OCI-LY7 (cell line): ENCODE data around the gene PGM3.

Experiments used
- EZH2phosphoT487 ChIP-seq: fragments of 200-600 bp; sonication (generic); IDR thresholded peaks from 2 replicates; pipeline ENCODE4 v1.6.1; 2018; ENCODE audit warnings: low read depth, borderline replicate concordance, mild to moderate bottlenecking, mixed run types, antibody characterized with exemption, low read length, moderate library complexity, mixed read lengths
- TF ChIP-seq, protein P1 (sequence below): fragments of 200-600 bp; sonication (generic); conservative IDR thresholded peaks from 2 replicates; pipeline ENCODE4 v1.5.1; 2014; ENCODE audit warnings: mild to moderate bottlenecking, antibody characterized with exemption, low read length, moderate library complexity, mixed read lengths

DNA sequence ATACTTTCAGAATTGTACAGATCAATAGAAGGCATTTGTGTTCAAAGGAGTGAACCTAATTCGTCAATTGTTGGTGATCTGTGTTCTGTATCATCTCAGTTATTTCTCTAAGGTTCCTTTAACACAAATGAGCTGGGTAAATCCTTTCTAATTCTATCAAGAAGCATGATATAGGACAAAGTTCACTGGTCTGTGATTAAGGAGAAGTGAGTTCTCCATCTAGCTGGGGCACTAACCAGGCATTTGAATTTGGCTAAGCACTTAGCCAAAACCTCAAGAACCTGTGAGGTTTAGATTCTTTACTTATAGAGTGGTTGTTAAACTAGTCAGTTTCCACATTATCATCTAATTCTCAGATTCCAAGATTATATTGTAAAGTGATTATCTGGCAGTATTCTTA, 75.3 kb downstream of the PGM3 start:
- no peak for TF ChIP-seq EZH2phosphoT487
- TF ChIP-seq, protein P1, sequence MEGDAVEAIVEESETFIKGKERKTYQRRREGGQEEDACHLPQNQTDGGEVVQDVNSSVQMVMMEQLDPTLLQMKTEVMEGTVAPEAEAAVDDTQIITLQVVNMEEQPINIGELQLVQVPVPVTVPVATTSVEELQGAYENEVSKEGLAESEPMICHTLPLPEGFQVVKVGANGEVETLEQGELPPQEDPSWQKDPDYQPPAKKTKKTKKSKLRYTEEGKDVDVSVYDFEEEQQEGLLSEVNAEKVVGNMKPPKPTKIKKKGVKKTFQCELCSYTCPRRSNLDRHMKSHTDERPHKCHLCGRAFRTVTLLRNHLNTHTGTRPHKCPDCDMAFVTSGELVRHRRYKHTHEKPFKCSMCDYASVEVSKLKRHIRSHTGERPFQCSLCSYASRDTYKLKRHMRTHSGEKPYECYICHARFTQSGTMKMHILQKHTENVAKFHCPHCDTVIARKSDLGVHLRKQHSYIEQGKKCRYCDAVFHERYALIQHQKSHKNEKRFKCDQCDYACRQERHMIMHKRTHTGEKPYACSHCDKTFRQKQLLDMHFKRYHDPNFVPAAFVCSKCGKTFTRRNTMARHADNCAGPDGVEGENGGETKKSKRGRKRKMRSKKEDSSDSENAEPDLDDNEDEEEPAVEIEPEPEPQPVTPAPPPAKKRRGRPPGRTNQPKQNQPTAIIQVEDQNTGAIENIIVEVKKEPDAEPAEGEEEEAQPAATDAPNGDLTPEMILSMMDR = no peak
